Measurements from ENCODE around the gene MAP3K4.

MAP3K4 gene

DNA sequence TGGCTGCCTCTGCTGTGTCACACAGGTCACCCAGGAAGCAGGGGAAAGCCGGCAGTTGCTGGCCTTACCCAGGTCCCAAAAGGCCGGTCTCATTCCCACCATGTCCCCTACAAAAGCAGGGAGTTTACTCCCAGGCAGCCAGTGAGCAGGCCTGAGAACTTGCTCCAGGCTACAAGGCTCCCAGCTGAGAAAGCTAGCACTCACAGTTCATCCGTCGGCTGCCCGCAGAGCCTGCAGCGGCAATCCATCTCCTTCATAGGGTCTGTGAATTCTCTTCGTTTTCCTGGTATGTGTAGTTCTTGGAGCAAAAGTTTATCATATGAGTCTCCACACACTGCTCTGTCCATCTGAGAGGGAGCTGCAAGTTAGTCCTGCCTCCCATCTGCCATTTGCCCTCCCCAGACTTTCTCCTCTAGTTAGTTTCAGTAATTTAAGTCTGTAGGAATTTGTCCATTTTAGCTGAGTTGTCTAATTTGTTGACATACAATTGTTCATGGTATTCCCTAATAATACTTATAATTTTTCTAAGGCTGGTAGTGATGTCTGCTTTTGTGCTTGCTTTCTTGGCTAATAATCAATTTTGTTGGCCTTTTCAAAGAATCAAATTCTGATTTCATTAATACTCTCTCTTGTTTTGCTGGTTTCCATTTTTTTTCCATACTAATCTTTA is 135.6 kb downstream of the MAP3K4 start:
- no peak for DNase-seq

DNA sequence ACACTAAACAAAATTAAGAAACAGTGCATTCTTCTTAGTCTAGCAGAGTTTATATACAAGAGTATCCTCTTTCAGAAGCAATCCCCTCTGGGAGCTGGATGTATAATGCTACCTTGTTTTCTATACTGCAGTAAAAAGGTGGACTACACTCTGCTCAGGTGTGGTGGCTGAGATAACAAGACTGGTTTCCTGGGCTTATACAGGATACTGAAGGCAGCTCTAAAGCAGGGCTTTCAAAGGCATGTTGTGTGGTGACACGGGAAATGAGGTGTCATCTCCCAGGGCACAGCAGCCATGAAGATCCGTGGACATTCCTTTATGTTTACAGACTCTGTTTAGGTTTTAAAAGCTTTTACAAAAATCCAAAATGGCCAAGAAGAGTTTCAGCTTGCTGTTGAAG is 136.7 kb downstream of the MAP3K4 start:
- DNase-seq = no peak

DNA sequence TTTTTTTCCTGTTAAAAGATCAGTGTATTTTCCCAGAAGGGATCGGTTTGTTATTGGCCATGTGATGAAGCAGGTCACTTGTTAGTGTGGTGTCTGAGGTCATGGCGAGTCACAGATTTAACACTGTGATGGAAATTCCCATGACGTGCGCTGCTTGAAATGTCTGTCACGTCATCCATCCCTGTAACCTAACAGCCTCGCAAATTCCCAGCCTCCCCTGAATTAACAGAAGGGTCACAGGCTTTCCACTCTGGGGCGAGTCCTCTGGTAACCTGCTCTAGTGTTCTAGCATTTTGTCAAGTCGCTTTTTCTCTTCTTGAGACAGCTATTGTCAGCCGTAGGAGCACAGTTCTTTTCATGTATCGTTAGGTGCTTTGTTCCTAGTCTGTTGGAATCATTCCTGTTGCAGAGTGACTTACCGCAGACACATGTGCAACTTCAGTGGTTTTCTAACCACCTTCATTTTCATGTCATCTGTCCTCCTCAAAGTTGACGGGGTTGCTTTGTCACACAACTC is 137.2 kb downstream of the MAP3K4 start:
- no peak for DNase-seq

DNA sequence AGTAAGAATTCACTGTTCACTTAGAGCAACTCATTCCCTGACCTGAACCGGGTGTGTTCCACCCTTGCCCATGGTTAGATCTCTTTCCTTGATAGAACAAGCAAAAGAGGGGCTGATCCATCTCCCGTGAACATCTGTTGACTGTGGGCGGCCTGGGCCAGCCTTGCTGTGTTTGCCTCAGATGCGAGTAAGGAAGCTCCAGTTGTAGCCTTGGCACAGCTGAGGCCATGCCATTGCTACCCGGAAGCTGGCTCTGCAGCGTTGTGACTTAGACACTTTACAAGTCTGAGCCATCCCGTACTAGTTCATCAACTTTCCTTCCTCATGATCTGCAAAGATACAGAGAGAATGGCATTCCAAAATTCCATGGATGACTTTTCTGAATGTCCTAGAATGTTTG is 139.0 kb downstream of the MAP3K4 start:
- DNase-seq = no peak

DNA sequence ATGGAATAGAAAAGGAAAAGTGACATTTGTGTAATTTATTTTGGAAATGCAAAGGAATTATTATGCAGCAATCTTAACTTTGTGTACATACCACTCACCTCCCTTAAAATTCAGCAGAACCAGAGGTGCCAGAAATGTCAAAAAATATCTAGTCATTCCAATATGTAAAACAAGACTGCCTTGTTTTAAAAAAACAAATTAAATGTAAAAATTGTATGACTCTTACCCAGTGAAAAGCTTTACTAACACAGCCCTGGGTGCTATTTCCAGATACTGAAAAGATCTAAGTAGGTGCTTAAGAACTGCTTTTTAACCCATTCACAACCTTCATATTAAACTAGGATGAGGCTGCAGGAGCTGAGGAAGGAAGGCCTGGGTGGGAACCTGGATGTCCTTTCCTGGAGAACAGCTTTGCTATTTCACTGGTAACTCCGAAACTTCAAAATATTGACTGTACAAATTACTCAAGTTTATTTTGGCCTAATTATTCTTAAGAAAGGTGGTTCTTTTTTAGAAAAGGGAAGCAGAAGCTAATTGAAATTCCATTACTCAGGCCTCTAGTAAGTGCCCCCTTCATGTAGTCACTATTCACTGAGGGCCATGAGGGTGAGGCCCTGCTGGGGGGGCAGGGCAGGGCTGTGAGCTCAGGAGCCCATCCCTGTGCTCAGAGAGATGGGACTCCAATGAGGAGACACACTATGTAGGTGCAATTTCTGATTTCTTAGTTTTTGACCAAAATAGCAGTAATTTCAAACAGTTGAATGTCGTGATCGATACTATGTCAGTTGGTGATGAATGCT is 139.6 kb downstream of the MAP3K4 start:
- no peak for DNase-seq

DNA sequence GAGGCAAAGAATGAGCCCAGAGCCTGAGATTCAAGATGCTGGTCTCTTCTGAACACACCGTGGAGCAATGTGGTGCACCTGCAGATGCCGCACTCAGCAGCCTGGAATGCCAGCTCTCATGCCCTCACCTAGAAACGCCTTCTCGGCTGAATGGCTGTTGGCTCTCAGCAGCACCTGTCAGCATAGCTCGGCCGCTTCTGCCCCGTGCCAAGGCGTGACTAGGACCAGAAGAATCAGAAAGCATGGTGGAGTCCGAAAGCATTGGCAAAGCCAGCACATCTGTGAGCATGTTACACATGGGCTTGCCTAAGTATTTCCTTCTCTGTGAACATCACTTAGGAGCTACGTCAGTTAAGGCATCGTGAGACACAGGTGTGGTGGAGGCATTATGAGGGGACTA is 140.8 kb downstream of the MAP3K4 start:
- no peak for DNase-seq

DNA sequence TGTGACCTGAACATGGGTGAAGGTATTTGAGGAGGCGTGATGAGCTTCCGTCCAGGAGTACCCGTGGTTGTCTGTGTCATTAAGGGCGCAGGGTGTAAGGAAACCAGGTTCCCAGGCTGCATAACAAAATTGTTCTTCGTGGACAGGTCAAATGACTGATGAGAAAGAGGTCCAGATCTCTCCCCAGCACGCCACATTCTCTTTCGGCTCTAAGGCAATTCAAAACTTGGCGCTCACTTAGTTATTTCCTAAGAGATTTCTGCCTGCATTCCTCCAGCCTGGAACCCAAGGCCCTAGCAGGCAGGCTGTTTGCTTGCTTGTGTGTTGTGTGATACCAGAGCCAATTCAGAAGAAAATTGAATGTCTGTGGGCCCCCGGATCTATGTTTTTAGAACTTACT is 142.4 kb downstream of the MAP3K4 start:
- no peak for DNase-seq

DNA sequence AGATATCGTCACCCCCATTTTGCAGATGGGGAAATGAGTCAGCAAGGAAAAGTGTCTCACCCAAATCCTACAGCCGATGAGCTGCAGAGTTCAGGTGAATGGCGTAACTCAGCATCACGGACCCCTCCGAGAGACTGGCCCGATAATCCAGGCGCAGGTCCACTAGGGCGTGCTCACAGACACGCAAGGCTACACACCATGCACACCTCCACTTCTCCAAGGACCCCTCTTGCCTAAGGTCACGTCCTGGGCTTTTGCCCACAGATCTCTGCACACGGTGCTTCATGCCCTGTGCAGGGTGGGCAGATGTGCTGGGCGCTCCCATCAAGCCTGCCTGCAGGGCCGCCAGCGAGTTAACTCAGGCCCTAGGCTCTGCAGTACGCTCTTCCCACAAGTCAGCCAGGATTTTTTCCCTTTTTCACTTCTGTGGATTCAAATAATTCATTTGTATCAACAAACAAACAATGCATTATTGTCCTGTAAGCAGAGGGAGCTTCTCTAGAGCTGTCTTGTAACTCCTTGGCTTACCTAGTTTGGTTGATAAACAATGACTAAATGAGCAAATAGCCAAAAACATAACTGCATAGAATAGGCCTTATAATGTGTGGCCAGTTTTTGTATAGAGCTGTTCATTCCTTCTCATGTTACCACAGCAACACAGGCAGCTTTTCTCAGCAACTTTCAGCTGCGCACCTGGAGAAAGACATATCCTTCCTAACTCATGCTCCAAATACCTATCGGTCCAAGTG is 143.2 kb downstream of the MAP3K4 start:
- no peak for DNase-seq

DNA sequence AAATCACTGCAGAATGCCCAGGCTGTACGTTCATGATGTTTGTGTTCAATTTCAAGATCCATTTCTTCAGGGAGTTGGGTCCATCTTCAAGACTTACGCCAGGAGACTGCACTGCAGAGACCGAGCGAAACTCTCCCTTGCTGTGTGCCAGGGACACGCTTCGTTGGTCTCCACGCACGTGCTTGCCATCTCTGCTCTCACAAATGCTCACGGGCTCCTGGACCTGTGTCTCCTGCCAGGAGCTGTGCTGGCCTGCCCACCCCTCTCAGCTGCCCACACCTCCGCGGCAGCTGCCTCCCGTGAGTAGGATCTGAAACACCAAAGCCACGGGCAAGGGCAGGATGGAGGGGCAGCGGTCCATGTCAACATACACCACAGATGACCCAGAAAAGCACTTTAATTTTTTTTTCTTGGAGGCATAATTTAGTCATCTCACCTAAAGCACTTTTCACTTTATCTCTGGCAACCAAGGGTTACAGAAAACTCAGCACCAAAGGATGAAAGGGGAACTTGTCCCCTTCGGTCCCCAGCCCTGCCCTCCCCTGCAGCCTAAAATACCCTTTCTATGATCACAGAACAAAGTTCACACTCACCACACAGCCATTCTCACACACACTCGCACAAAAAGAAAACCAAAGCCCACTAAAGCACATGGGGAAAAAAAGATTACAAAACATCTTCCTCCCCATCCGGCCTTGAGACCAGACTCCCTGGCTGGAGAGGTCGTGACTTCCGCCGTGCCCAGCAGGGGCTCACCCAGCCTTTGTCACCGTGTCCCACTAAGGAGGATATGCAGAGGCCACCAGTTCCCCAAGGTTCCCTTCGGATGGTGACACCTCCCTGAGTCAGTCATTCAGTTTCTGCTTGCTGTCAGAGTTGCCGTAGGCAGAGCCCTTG is 144.4 kb downstream of the MAP3K4 start:
- no peak for DNase-seq

DNA sequence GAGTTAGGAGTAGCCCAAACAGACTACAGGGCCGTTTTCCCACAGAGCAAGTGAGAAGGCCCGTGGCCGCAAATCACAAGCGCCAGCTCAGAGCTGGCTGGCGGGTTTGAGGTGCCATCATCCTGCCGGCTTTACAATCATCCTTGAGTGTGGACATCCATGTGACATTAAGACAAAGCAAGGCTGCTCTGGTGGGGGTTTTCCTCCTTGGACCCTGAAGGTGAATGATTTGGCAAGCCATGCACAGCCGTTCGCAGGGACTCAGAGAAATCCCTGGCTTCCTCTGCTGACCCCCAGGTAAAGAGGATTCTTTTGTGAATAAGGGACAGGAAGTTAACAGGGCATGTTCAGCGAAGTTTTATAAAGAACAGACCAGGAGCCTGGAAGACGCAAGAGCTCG is 145.1 kb downstream of the MAP3K4 start:
- no peak for DNase-seq

DNA sequence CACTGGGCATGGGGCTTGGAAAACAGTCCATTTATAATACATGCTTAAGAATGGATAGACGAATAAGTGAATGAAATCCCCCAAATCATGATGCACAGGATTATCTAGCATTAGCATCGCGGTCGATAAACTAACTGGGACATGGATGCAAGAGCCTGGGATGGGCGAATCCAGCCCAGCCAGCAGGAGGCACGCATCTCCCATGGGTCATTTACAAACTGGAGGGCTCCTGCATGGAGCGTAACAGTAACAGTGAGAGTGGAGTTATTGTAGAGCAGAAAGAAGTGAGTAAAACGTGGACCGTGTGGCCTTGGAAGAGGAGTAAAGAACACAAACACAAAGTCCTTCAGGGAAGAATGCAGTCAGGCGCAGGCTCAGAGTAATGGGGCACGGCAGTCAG is 145.8 kb downstream of the MAP3K4 start:
- DNase-seq = no peak

DNA sequence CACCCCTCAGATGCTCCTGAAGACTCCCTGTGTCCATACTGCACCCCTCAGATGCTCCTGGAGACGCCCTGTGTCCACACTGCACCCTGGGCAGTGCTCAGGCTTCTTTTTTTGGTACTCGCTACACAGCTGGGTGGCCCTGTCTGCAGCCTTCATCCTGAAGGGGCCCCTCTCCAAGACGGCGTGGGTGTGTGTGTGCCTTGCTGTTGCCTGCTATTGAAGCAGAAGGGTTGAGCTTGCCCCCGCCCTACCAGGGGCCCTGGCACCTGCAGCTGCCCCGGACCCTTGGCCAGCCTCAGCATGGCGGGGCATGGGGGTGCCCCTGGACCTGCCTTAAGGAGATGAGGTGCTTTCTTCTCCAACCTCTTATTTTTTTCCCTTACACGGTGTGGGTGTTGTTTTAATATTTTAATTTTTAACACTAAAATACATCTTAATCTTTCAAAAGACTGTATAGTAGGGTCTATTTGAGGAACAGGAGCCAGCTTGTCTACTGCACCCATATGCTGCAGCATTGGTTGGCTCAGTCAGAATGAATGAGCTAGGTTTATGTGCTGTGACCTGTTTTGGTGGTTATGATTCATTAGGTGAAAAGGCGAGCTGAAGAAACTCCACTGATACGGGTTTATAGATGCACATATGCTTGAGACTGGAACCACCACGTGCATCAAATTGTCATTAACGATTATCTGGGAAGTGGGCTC is 146.4 kb downstream of the MAP3K4 start:
- no peak for DNase-seq

DNA sequence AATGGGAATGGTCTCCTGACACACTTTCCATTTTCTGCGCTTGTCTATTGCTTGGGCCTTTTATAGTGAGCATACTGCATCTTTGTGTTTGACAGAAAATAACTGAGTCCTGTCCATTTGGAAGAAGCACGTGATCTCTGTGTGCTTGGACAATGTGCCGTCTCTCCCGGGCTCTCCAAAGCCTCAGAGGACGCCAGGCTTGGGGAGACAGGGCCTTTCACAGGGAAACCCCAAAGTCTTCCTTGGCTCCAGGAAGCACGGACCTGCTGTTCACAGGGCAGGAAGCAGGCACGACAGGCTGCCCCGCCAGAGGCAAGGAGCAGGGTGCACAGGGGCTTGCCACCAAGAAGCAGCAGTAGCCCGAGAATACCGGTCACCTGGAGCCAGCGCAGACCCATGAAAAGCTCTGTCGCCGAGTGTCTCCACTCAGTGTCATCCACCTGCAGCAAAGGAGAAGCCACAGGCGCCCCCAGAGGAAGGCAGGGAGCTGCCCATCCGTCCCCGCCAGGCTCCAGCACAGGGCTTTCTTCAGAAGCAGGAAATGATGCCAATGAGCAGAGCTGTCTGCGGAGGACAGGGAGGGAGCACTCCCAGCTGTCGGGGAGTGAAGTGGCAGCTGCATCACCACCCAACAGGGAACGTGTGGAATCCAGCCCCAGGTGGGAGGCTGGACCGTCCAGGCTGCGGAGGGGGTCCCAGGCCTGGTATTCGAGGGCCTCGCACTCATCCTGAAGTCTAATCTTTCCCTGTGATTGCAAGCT is 147.2 kb downstream of the MAP3K4 start:
- no peak for DNase-seq

DNA sequence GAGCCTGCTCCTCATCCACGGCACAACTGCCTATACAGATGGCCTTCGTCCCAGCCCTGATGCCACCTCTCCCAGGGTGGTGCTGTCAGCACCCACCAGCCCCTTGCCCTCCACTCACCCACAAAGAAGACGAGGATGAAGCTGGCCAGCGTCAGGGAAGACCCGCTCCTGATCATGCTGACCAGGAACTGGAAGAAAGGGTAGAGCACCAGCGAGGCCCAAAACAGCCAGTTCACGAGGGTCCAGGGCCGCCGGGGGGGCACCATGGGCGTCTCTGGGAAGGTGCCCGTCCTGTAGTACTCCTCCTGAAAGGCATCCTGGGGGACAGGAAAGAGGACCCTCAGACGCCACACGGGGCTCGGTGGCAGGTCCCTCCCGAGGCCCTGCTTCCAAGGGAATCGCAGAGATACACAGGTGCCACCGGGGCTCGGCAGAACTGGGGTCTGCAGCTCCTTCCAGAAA is 147.8 kb downstream of the MAP3K4 start:
- no peak for DNase-seq

DNA sequence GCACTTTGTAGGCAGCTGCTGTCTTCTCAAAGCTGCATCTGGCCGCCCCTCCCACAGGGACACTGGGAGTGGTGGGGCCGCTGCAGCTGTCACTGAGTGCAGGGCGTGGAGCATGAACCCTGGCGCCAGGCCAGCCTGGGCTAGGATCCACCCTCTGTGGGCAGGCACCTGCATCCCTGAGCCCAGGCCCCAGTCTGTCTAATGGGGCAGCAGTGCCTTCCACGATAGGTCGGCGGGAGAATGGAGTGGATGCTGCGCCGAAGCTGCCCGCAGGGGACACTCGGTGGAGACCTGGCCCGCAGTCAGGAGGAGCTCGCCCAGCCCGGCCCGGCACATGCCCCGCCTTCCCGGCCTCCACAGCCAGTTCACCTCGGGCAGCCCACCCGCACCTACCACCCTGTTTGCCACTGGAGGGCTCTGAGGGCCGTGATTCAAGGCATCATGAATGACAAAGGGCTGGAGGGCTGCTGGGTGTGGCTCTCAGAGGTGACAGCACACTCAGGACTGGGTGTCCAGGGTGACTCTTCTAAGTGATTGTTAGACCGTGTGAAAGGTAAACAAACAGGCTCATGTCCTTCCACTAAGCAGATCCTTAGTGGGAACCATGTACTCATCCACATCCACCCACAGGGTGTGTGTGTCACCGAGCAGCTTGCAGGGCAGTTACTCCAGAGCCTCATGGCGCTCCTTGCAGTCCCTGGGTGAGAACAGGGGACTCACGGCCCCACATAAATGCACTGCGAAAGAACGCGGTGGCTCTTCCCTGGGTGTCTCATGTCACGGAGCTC is 148.4 kb downstream of the MAP3K4 start:
- DNase-seq = peak; percentile 14

DNA sequence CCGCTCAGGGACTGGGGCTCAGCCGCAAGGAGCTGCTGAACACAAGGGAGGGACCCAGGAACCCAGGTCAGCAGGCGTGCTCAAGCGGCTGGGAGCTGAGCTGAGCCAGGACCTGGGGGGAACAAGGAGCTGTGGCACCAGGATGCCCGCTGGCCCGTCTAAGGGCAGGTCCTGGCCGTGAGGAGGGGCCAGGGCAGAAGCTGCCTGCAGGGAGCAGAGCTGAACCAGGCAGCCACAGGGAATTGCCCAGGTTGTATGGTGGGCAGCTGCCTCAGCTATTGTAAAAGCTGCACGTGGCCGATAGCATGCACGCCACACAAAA is 148.9 kb downstream of the MAP3K4 start:
- DNase-seq = no peak

DNA sequence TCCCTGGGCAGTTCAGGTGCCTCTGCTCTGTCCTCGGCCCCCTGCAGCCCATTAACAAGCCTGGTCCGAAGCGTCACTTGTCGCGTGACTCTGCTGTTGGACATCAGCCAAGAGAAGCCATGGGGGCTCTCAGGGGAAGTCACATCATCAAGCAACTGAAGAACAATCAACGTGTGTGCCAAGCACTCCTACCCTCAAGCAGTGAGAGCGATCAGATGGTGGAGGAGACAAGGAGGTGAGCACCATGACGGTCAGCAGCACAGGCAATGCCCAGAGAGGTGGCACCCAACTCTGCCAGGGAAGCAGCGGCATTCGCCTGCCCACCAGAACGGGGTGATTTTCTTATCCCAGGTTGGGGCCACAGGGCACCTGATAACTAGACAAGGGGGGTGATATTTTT is 149.6 kb downstream of the MAP3K4 start:
- DNase-seq = no peak

DNA sequence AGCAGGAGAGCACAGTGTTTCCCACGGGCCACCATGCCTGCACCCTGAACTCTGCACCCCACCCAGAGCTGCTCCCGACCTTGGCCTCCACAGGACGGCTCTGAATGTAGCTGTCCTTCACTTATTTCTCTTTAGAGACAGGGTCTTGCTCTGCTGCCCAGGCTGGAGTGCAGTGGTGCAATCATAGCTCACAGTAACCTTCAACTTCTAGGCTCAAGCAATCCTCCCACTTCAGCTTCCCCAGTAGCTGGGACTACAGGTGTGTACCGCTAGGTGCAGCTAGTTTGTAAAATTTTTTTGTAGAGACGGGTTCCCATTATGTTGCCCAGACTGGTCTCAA is 151.4 kb downstream of the MAP3K4 start:
- DNase-seq = no peak

DNA sequence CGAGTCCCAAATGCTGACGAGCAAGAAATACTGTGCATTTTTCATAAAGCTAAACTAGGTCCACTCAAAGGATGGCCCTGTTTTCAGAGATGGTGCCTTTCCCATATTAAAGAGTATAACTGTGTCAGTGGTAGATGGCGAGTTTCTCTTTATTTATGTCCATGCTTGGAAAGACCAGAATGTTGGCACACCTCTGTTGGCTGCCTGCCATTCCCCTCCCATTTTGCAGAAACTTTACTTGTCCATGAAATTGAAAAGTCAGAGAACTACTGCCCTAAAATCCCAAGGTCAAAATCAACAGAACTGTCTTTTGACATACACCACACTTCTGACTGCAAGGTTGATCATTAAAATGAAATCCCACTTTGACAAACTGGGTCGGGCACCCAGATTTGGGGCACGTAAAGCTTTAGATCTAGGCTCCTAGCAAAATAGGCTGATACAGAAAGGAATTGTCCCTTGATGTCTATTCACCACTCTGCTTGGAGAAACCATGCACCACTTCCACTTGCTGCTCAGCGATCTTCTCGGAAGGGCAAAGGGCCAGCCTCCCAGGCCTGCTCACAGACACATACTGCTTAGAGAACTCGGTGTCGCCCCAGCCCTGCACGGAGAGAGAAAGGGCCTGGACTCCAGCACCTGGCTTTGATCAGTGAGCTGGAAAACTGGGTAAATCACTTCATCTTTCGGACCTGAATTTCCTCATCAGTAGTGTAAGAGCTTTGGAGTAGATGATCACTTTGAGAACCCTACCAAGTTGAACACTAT is 152.3 kb downstream of the MAP3K4 start:
- no peak for DNase-seq

DNA sequence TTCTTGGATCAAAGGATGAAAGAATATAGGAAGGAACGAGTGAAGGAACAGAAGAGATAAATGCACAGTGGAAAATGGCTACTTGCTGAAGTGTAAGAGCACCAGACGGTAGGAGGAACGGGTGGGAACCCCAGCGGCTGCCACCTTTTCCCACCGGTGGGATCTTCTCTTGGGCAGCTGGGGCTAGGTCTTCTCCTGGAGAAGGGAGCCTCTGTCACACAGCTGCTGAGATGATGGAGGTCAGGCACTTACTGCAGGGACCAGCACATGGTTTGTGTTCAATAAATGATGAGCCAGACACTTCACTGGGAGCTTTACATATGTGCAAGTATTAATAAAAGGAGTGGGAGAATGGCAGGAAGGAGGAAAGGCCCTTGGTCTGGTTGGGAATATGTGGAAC is 158.6 kb downstream of the MAP3K4 start:
- DNase-seq = no peak
